ENCODE data around the gene PWP1.
"Not testable (repeated sequence)": the region's sequence is repeated elsewhere in the genome, so short reads cannot be mapped to it uniquely, and the experiment has no call there.

The PWP1 gene

GRCh38 chr12:107668320-107669098, 17.1 kb upstream of the PWP1 start:
- no peak for DNase-seq (ENCODE audit: low read depth in 2 of 2)

GRCh38 chr12:107669946-107670345, 15.7 kb upstream of the PWP1 start:
- no peak for DNase-seq (ENCODE audit: low read depth in 2 of 2)

- peak in 1 of 2 experiments; percentile 35 for DNase-seq (ENCODE audit: low read depth in 2 of 2)
Measured at GRCh38 chr12:107670999-107671643, 14.5 kb upstream of the PWP1 start.

- no peak for DNase-seq (ENCODE audit: low read depth in 2 of 2)
Measured at GRCh38 chr12:107677671-107678070, 7.9 kb upstream of the PWP1 start.

- no peak for DNase-seq (ENCODE audit: low read depth in 2 of 2)
Measured at GRCh38 chr12:107679336-107679735, 6.3 kb upstream of the PWP1 start.

- no peak for DNase-seq (ENCODE audit: low read depth in 2 of 2)
Measured at GRCh38 chr12:107681455-107681835, 4.2 kb upstream of the PWP1 start.

- DNase-seq (ENCODE audit: low read depth in 2 of 2) = no peak
Measured at GRCh38 chr12:107681836-107682820, 3.5 kb upstream of the PWP1 start.

- DNase-seq (ENCODE audit: low read depth in 2 of 2) = no peak
Measured at GRCh38 chr12:107684029-107684795, 1.4 kb upstream of the PWP1 start.

GRCh38 chr12:107684990-107685359, 624 bp upstream of the PWP1 start:
- DNase-seq (ENCODE audit: low read depth in 2 of 2) = peak in 1 of 2 experiments; percentile 15

- DNase-seq (ENCODE audit: low read depth in 2 of 2) = not testable (repeated sequence)
Measured at GRCh38 chr12:107695772-107696171, 10.2 kb downstream of the PWP1 start.

GRCh38 chr12:107702106-107702505, 16.5 kb downstream of the PWP1 start:
- no peak for DNase-seq (ENCODE audit: low read depth in 2 of 2)

GRCh38 chr12:107704041-107704440, 18.4 kb downstream of the PWP1 start:
- no peak for DNase-seq (ENCODE audit: low read depth in 2 of 2)

- not testable (repeated sequence) for DNase-seq (ENCODE audit: low read depth in 2 of 2)
Measured at GRCh38 chr12:107705522-107705921, 19.9 kb downstream of the PWP1 start.

GRCh38 chr12:107715780-107716179, 30.2 kb downstream of the PWP1 start:
- no peak for DNase-seq (ENCODE audit: low read depth in 2 of 2)

- no peak for DNase-seq (ENCODE audit: low read depth in 2 of 2)
Measured at GRCh38 chr12:107718606-107719005, 33.0 kb downstream of the PWP1 start.

- DNase-seq (ENCODE audit: low read depth in 2 of 2) = not testable (repeated sequence)
Measured at GRCh38 chr12:107727327-107727726, 41.7 kb downstream of the PWP1 start.

- not testable (repeated sequence) for DNase-seq (ENCODE audit: low read depth in 2 of 2)
Measured at GRCh38 chr12:107727742-107728141, 42.1 kb downstream of the PWP1 start.

- no peak for DNase-seq (ENCODE audit: low read depth in 2 of 2)
Measured at GRCh38 chr12:107730618-107731341, 45.2 kb downstream of the PWP1 start.

GRCh38 chr12:107731366-107731765, 45.8 kb downstream of the PWP1 start:
- DNase-seq (ENCODE audit: low read depth in 2 of 2) = no peak

- DNase-seq (ENCODE audit: low read depth in 2 of 2) = no peak
Measured at GRCh38 chr12:107732365-107732764, 46.8 kb downstream of the PWP1 start.

GRCh38 chr12:107734139-107734538, 48.5 kb downstream of the PWP1 start:
- DNase-seq (ENCODE audit: low read depth in 2 of 2) = no peak
